Measurements from ENCODE around the gene MYH13.

MYH13 gene

DNA sequence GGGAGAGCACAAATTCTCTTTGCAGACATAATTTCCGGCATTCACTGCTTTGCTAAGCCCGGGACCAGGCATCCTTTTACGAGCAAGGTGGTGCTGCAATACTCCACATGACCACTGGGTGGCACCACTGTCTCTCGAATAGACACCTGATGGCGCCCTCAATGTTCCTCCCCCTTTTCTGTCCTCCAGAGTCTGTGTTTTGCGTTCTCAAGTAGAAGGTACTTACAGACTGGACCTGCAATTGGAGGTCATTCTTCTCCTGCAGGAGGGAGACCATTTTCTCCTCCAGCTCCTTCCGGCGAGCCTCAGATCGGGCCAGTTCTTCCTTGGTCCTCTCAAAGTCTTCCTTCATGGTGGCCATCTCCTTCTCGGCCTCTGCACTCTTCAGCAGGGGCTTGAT, 45.2 kb downstream of the MYH13 start:
- Histone ChIP-seq H3K36me3 (ENCODE audit: control insufficient read depth, insufficient read depth, low read length) (no peaks in the 10 kb centered on the region), H3K27me3 (replicated peaks; ENCODE audit: control insufficient read depth, insufficient read depth, low read length, poor library complexity, severe bottlenecking) (no peaks in the 10 kb centered on the region), H3K27ac (ENCODE audit: insufficient read depth, low read length, poor library complexity, severe bottlenecking) (no peak overlapping the region), H3K4me3 (ENCODE audit: insufficient read depth, low read depth, low read length, poor library complexity, severe bottlenecking) (no peak overlapping the region), H3K9me3 (ENCODE audit: control insufficient read depth, low read length) (no peaks in the 10 kb centered on the region), H3K4me1 (ENCODE audit: control insufficient read depth, insufficient read depth, low read length, poor library complexity, severe bottlenecking) (no peaks in the 10 kb centered on the region)
- DNase-seq, result peak; percentile 3 to 38 (median 9)

DNA sequence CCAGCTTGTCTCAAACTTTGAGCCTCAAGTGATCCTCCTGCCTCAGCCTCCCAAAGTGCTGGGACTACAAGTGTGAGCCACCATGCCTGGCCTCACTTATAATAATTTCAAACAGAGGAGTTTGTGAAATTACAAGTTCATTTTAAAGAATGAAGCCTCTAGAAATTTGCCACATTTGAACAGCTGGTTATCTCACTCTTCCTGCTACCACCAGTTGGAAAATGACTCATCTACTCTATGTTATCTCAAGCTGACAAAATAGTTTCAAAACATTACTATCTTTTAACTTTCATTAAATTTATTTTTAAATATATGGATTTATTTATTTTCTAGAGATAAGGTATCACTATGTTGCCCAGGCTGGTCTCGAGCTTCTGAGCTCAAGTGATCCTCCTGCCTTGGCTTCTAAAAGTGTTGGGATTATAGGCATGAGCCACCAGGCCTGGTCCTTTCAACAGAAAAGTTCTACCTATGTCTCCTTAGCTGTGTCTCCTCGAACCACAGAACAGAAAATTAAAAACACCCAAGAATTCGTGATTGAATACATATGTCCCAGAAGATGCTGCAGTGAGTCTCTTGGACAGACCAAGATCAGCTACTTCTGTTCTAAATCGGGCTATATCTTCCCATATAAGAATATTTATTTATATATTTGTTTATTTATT, 47.6 kb downstream of the MYH13 start:
- no peaks in the 10 kb centered on the region for H3K9me3 ChIP-seq (ENCODE audit: control insufficient read depth, low read length)
- no peaks in the 10 kb centered on the region for H3K27me3 ChIP-seq (replicated peaks; ENCODE audit: control insufficient read depth, insufficient read depth, low read length, poor library complexity, severe bottlenecking)
- H3K36me3 ChIP-seq (ENCODE audit: control insufficient read depth, insufficient read depth, low read length), result no peaks in the 10 kb centered on the region
- no peak overlapping the region for H3K4me3 ChIP-seq (ENCODE audit: insufficient read depth, low read depth, low read length, poor library complexity, severe bottlenecking)
- H3K4me1 ChIP-seq (ENCODE audit: control insufficient read depth, insufficient read depth, low read length, poor library complexity, severe bottlenecking), result peaks cover 3% of the 10 kb centered on the region
- DNase-seq, result no peak
- H3K27ac ChIP-seq (ENCODE audit: insufficient read depth, low read length, poor library complexity, severe bottlenecking), result no peak overlapping the region

DNA sequence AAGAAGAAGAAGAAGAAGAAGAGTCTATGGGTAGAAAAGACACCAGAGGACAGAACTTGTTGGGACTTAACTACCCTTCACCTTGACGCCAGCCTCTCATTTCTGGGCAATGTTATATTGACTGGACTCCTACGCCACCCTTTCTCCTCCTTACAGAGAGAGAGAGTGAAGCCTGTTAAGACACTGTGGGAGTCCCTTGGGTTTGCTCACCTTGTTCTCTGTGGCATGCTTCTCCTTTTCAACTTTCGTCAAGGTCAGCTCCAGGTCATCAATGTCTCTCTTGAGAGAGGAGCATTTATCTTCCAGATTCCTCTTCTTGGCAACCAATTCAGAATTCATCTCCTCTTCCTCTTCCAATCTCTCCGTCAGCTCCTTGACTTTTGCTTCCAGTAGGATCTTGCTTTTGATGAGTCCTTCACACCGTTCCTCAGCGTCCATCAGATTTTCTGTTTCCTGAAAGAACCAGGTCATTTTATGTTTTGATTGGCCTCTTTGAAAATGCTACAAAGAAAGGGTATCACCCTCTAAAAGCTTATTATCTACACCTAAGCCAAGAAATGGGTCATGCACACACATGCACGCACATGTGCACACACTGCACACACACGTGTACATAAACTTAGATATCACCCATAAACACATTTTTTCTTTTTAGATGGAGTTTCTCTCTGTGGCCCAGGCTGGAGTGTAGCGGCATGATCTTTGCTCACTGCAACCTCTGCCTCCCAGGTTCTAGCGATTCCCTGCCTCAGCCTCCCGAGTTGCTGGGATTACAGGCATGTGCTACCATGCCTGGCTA, 48.8 kb downstream of the MYH13 start:
- Histone ChIP-seq H3K36me3 (ENCODE audit: control insufficient read depth, insufficient read depth, low read length) (no peaks in the 10 kb centered on the region), H3K9me3 (ENCODE audit: control insufficient read depth, low read length) (no peaks in the 10 kb centered on the region), H3K4me3 (ENCODE audit: insufficient read depth, low read depth, low read length, poor library complexity, severe bottlenecking) (no peak overlapping the region), H3K4me1 (ENCODE audit: control insufficient read depth, insufficient read depth, low read length, poor library complexity, severe bottlenecking) (peaks cover 3% of the 10 kb centered on the region), H3K27me3 (replicated peaks; ENCODE audit: control insufficient read depth, insufficient read depth, low read length, poor library complexity, severe bottlenecking) (no peaks in the 10 kb centered on the region), H3K27ac (ENCODE audit: insufficient read depth, low read length, poor library complexity, severe bottlenecking) (no peak overlapping the region)
- DNase-seq, result no peak

DNA sequence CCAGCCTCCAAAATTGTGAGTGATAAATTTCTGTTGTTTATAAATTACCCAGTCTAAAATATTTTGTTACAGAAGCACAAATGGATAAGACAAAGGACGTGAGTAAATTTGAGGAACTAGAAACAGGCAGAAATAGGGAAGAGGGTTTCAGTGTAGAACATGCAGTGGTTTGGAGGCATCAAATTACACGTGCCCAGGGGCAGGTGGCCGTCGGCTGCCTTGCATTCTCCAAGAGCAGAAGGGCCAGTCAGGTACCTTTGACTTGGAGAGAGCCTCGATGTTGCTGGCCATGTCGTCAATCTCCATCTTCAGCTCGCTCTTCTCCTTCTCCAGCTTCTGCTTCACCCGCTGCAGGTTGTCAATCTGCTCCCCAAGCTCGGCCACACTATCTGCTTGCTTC, 54.3 kb downstream of the MYH13 start:
- H3K4me1 ChIP-seq (ENCODE audit: control insufficient read depth, insufficient read depth, low read length, poor library complexity, severe bottlenecking), result peaks cover 3% of the 10 kb centered on the region
- no peaks in the 10 kb centered on the region for H3K36me3 ChIP-seq (ENCODE audit: control insufficient read depth, insufficient read depth, low read length)
- no peak overlapping the region for H3K4me3 ChIP-seq (ENCODE audit: insufficient read depth, low read depth, low read length, poor library complexity, severe bottlenecking)
- H3K27me3 ChIP-seq (replicated peaks; ENCODE audit: control insufficient read depth, insufficient read depth, low read length, poor library complexity, severe bottlenecking), result no peaks in the 10 kb centered on the region
- no peak overlapping the region for H3K27ac ChIP-seq (ENCODE audit: insufficient read depth, low read length, poor library complexity, severe bottlenecking)
- no peaks in the 10 kb centered on the region for H3K9me3 ChIP-seq (ENCODE audit: control insufficient read depth, low read length)
- no peak for DNase-seq

DNA sequence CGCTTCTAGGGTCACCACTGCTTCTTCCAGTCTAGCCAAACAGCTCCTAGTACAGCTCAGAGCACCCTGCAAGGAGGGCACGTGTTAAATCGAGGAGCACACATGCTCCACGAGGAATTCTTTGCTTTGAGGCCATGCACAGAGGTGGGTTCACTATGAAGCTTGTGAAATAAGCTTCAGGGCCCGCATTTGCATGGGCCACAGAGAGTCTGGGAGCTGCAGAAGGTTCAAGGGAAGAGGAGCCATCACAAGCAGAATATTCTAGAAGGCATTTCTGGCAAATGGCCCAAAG, 55.3 kb downstream of the MYH13 start:
- no peaks in the 10 kb centered on the region for H3K36me3 ChIP-seq (ENCODE audit: control insufficient read depth, insufficient read depth, low read length)
- H3K27ac ChIP-seq (ENCODE audit: insufficient read depth, low read length, poor library complexity, severe bottlenecking), result no peak overlapping the region
- no peak for DNase-seq
- peaks cover 3% of the 10 kb centered on the region for H3K4me1 ChIP-seq (ENCODE audit: control insufficient read depth, insufficient read depth, low read length, poor library complexity, severe bottlenecking)
- H3K4me3 ChIP-seq (ENCODE audit: insufficient read depth, low read depth, low read length, poor library complexity, severe bottlenecking), result no peak overlapping the region
- H3K9me3 ChIP-seq (ENCODE audit: control insufficient read depth, low read length), result no peaks in the 10 kb centered on the region
- no peaks in the 10 kb centered on the region for H3K27me3 ChIP-seq (replicated peaks; ENCODE audit: control insufficient read depth, insufficient read depth, low read length, poor library complexity, severe bottlenecking)

DNA sequence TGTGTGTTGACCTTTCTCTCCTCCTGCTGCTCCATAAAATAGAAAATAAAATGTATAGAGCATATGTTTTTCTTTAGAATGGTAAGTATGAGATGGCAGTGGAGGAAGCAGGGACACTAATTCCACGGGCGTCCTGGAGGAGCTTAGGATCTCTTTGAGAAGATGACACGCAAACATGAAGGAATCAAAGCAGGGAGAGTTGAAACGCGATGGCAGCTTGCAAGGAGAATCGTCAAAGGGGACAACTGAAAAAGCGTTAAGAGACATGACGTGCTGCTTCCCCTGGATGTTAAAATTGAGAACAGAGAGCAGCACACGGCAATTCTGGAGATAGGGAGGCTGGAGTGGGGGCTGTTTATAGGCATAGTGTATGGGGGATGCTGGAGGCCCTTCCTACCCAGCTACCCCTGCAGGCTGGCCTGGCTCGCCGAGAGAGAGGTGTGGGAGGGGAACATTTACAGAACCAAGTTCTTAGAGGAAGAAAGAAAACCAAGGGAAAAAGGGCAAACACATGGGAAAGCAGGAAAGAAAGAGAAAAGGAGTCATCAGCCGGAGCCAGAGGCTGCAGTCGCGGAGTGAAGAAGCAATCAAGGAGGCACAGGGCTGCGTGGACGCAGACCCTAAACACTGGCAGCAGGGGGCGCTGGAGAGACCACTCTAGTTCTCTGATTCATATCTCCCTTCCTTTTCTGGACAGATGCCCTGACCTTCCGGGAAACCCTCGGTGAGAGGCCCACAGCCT, 55.8 kb downstream of the MYH13 start:
- peaks cover 3% of the 10 kb centered on the region for H3K4me1 ChIP-seq (ENCODE audit: control insufficient read depth, insufficient read depth, low read length, poor library complexity, severe bottlenecking)
- H3K27me3 ChIP-seq (replicated peaks; ENCODE audit: control insufficient read depth, insufficient read depth, low read length, poor library complexity, severe bottlenecking), result no peaks in the 10 kb centered on the region
- H3K27ac ChIP-seq (ENCODE audit: insufficient read depth, low read length, poor library complexity, severe bottlenecking), result no peak overlapping the region
- H3K4me3 ChIP-seq (ENCODE audit: insufficient read depth, low read depth, low read length, poor library complexity, severe bottlenecking), result no peak overlapping the region
- no peaks in the 10 kb centered on the region for H3K9me3 ChIP-seq (ENCODE audit: control insufficient read depth, low read length)
- no peaks in the 10 kb centered on the region for H3K36me3 ChIP-seq (ENCODE audit: control insufficient read depth, insufficient read depth, low read length)
- DNase-seq, result no peak

DNA sequence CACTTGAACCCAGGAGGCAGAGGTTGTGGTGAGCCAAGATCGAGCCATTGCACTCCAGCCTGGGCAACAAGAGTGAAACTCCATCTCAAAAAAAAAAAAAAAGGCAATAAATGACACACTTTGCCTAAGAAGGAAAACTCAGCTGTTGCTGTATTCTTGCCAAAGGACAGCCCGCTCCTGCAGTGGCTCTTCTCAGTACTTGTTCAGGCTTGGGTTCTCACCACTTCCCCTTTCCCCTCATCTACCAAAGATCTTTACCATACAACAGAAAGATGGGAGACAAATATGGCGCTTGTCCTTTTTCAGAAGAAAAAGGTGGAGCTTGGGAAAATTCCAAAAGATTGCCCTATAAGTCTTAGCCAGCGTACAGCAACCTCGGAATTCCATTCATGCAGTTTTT, 58.5 kb downstream of the MYH13 start:
- Histone ChIP-seq H3K4me3 (ENCODE audit: insufficient read depth, low read depth, low read length, poor library complexity, severe bottlenecking) (no peak overlapping the region), H3K36me3 (ENCODE audit: control insufficient read depth, insufficient read depth, low read length) (no peaks in the 10 kb centered on the region), H3K4me1 (ENCODE audit: control insufficient read depth, insufficient read depth, low read length, poor library complexity, severe bottlenecking) (no peaks in the 10 kb centered on the region), H3K27me3 (replicated peaks; ENCODE audit: control insufficient read depth, insufficient read depth, low read length, poor library complexity, severe bottlenecking) (no peaks in the 10 kb centered on the region), H3K9me3 (ENCODE audit: control insufficient read depth, low read length) (no peaks in the 10 kb centered on the region), H3K27ac (ENCODE audit: insufficient read depth, low read length, poor library complexity, severe bottlenecking) (no peak overlapping the region)
- DNase-seq, result no peak

DNA sequence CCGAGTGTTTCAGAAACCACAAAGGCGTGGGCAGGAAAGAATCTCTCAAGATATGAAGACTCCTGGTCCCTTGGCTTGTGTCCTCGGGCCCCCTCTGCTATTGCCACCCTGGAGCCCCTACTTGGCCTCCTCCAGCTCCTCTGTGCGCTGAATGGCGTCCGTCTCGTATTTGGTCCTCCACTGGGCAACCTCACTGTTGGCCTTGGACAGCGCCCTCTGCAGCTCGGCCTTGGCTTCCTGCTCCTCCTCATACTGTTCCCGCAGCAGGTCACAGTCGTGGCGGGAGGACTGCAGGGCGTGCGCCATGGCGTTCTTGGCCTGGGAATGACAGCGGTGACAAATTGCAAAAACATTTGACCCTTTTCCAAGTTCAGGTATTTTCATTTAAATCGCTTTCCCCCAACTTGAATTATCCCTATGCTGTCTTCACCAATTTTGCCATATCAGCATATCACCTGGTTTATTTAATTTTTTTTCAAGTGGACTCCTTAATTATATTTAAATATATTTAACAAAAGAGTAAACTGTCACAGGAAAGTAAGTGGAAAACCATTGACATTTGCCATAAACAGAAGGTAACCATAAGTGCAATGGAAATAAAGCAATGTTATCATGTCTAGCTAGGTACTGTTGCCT, 59.7 kb downstream of the MYH13 start:
- no peaks in the 10 kb centered on the region for H3K4me1 ChIP-seq (ENCODE audit: control insufficient read depth, insufficient read depth, low read length, poor library complexity, severe bottlenecking)
- DNase-seq, result no peak
- H3K27ac ChIP-seq (ENCODE audit: insufficient read depth, low read length, poor library complexity, severe bottlenecking), result no peak overlapping the region
- H3K27me3 ChIP-seq (replicated peaks; ENCODE audit: control insufficient read depth, insufficient read depth, low read length, poor library complexity, severe bottlenecking), result no peaks in the 10 kb centered on the region
- no peak overlapping the region for H3K4me3 ChIP-seq (ENCODE audit: insufficient read depth, low read depth, low read length, poor library complexity, severe bottlenecking)
- no peaks in the 10 kb centered on the region for H3K9me3 ChIP-seq (ENCODE audit: control insufficient read depth, low read length)
- H3K36me3 ChIP-seq (ENCODE audit: control insufficient read depth, insufficient read depth, low read length), result no peaks in the 10 kb centered on the region

DNA sequence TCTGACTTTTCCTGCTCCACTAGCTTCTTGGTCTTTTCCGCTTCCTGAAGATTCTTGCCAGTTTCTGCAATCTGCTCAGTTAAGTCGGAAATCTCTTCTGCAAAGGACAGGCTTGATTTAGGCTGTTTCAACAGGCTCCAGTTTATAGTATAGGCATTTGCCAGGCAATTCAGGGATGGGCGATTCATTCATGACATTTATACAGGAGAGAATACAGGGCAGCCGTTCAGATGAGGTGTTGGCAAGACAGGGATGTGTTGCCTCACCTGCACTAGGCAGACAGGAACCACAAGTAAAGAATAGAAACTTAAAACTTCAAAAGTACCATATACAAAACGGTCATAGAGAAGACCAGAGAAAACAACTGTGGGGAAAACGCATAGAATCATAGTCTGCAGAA, 61.7 kb downstream of the MYH13 start:
- Histone ChIP-seq H3K4me1 (ENCODE audit: control insufficient read depth, insufficient read depth, low read length, poor library complexity, severe bottlenecking) (no peaks in the 10 kb centered on the region), H3K27me3 (replicated peaks; ENCODE audit: control insufficient read depth, insufficient read depth, low read length, poor library complexity, severe bottlenecking) (no peaks in the 10 kb centered on the region), H3K36me3 (ENCODE audit: control insufficient read depth, insufficient read depth, low read length) (no peaks in the 10 kb centered on the region), H3K27ac (ENCODE audit: insufficient read depth, low read length, poor library complexity, severe bottlenecking) (no peak overlapping the region), H3K4me3 (ENCODE audit: insufficient read depth, low read depth, low read length, poor library complexity, severe bottlenecking) (no peak overlapping the region), H3K9me3 (ENCODE audit: control insufficient read depth, low read length) (no peaks in the 10 kb centered on the region)
- no peak for DNase-seq
